Kidney (tissue), 14 donors: ENCODE measurements around the gene GSTCD. TPM values are rescaled to one million over a fixed set of nuclear protein-coding genes. Genes with fewer than 3 reads are reported as not detected.
"Not testable (repeated sequence)": the region's sequence is repeated elsewhere in the genome, so short reads cannot be mapped to it uniquely, and the experiment has no call there.

Source experiments
- DNase-seq, 5 donors: peaks; one replicate each; pipeline ENCODE4 v3.0.0-alpha.2; 2013 to 2020
- FAIRE-seq: peaks from 2 replicates; lab custom pipeline; 2012; peaks lifted over from hg19 to GRCh38; lab: Jason Lieb, UNC
- H3K27ac ChIP-seq, 2 donors: one replicate each; pipeline ENCODE4 v1.7.0; 2013; ENCODE audit warnings: low read depth in 2 of 2, low read length in 2 of 2, inconsistent platforms in 1 of 2
- H3K27me3 ChIP-seq: one replicate; pipeline ENCODE4 v1.7.1; 2013; ENCODE audit warnings: low read length, inconsistent platforms; ENCODE audit not compliant: control insufficient read depth, insufficient read depth
- H3K36me3 ChIP-seq, 3 donors: one replicate each; pipeline versions ENCODE4 v1.7.0 to v1.7.1; 2013; ENCODE audit warnings: low read length in 3 of 3, control low read depth in 1 of 3, inconsistent platforms in 1 of 3; ENCODE audit not compliant: insufficient read depth in 3 of 3, control insufficient read depth in 2 of 3
- H3K4me1 ChIP-seq, 3 donors: one replicate each; pipeline versions ENCODE4 v1.7.0 to v1.7.1; 2013; ENCODE audit warnings: low read length in 3 of 3, inconsistent platforms in 1 of 3, low read depth in 1 of 3; ENCODE audit not compliant: control insufficient read depth in 2 of 3, insufficient read depth in 2 of 3
- H3K4me3 ChIP-seq, 3 donors: one replicate each; pipeline versions ENCODE4 v1.7.0 to v1.8.1; 2013; ENCODE audit warnings: low read length in 3 of 3, control low read depth in 1 of 3, inconsistent platforms in 1 of 3
- H3K9ac ChIP-seq, 3 donors: one replicate each; pipeline versions ENCODE4 v1.7.0 to v1.7.1; 2013; ENCODE audit warnings: low read length in 3 of 3, control low read depth in 1 of 3, inconsistent platforms in 1 of 3
- H3K9me3 ChIP-seq, 3 donors: one replicate each; pipeline versions ENCODE4 v1.7.0 to v1.7.1; 2013; ENCODE audit warnings: low read length in 3 of 3, control low read depth in 1 of 3, inconsistent platforms in 1 of 3; ENCODE audit not compliant: control insufficient read depth in 2 of 3, insufficient read depth in 1 of 3
- intact Hi-C: fragments of 100-400 bp; cut with DNase I; formaldehyde crosslinking; loops from one replicate; pipeline ENCODE4 v1.11.1; 2022
- polyA plus RNA-seq: library from polyadenylated mRNA; stranded (reverse); fragments of 350-450 nt; fragmentation: Illumina TruSeq; extraction: RNeasy Lipid Tissue Mini Kit (QIAGEN cat#74804); gene quantifications from one replicate; pipeline ENCODE4 v1.2.3, GENCODE V29; 2014; ENCODE audit warnings: low read depth, low replicate concordance; ENCODE audit not compliant: insufficient read depth
- total RNA-seq: library from RNA; stranded (reverse); fragmentation: NEBNext Ultra II Directional; extraction: Animal tissue kit (Norgen Biotek cat#: 25700); gene quantifications from one replicate; pipeline ENCODE4 v1.2.1, GENCODE V29; 2021
- TF ChIP-seq, protein P1 (sequence below): IDR thresholded peaks from 3 replicates; pipeline ENCODE4 v1.5.1; 2012; ENCODE audit warnings: mild to moderate bottlenecking, moderate library complexity, borderline replicate concordance; ENCODE audit not compliant: insufficient read depth; ENCODE audit errors: extremely low read depth
- donor health status: control.
- donor health status: control.
- donor health status: control.
- donor health status: control.
- donor health status: control.
- donor health status: DM: yes; HTN: yes; CAD: no.
- donor health status: Normal renal cell carcinoma (clear cell type).

GSTCD gene
- total and polyA plus RNA-seq, 2 donors from 2014 or later = 2.2 to 11.7 TPM

DNA sequence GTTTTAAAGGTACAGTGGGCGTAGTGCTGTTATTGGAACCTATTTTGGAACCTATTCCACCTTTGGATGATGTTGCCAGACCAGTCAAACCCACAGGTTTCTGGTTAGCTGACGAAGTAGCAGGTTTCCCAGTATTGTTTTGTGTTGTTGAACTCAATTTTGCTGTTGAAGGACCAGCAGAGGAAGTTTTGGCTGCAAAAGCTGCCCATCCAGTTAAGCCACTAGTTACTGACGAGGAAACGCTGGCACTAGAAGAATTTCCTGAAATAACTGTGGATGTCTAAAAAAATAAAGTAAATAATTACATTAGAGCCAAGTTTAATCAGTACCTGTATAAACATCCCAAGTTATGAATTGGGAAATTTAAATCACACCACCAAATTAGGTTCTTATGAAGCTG lies 25.5 kb upstream of the GSTCD start:
- Histone ChIP-seq H3K36me3 (peaks cover 0 to 5% (median 2%) of the 10 kb centered on the region in 3 donors), H3K27ac (peak overlapping the region; percentile 34 to 41), H3K4me1 (peaks cover 0 to 4% (median 0%) of the 10 kb centered on the region in 3 donors), H3K9me3 (no peaks in the 10 kb centered on the region), H3K27me3 (no peaks in the 10 kb centered on the region), H3K9ac (no peak overlapping the region), H3K4me3 (peak overlapping the region in 1 of 3 donors; percentile 24)
- TF ChIP-seq, protein P1, sequence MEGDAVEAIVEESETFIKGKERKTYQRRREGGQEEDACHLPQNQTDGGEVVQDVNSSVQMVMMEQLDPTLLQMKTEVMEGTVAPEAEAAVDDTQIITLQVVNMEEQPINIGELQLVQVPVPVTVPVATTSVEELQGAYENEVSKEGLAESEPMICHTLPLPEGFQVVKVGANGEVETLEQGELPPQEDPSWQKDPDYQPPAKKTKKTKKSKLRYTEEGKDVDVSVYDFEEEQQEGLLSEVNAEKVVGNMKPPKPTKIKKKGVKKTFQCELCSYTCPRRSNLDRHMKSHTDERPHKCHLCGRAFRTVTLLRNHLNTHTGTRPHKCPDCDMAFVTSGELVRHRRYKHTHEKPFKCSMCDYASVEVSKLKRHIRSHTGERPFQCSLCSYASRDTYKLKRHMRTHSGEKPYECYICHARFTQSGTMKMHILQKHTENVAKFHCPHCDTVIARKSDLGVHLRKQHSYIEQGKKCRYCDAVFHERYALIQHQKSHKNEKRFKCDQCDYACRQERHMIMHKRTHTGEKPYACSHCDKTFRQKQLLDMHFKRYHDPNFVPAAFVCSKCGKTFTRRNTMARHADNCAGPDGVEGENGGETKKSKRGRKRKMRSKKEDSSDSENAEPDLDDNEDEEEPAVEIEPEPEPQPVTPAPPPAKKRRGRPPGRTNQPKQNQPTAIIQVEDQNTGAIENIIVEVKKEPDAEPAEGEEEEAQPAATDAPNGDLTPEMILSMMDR = no peak
- intact Hi-C loops = no loop called here
- no peak for FAIRE-seq
- peak in 1 of 5 donors; percentile 16 for DNase-seq

DNA sequence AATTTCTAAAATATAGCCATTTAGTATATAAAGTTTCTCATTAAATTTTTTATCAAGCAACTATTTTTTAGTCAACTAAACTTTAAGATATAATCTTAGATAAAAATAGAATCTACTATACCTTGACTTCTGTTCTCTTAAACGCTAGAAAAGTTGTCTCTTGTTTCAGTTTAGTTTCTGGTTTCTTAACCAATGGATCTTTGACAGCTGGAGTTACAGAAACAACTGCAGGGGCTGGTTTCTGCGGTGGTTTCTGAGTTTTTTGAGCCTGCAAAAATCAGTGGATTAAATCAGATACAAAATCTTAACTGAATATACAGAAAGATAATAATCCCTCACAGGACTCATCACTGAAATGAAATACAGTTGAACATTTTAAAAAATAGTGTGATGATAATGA lies 22.0 kb upstream of the GSTCD start:
- H3K9me3 ChIP-seq = no peaks in the 10 kb centered on the region
- no peak overlapping the region for H3K27ac ChIP-seq
- no peaks in the 10 kb centered on the region for H3K27me3 ChIP-seq
- peaks cover 0 to 4% (median 0%) of the 10 kb centered on the region in 3 donors for H3K4me1 ChIP-seq
- intact Hi-C loops = no loop called here
- no peak for DNase-seq
- peaks cover 2 to 17% (median 13%) of the 10 kb centered on the region in 3 donors for H3K36me3 ChIP-seq
- H3K4me3 ChIP-seq = no peak overlapping the region
- TF ChIP-seq, protein P1 = no peak
- FAIRE-seq = peak; percentile 37
- no peak overlapping the region for H3K9ac ChIP-seq

DNA sequence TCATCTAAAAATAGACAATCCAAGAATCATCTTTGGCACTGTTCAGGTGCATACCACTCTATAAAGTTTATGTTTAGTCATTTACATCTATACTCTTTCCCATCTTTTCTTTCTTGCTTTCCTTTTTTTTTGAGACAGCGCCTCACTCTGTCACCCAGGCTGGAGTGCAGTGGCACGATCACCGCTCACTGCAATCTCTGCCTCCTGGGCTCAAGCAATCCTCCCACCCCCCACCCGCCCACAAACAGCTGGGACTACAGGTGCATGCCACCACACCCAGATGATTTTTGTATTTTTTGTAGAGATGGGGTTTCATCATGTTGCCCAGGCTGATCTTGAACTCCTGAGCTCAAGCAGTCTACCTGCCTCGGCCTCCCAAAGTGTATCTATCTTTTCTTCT lies 13.8 kb upstream of the GSTCD start:
- intact Hi-C loops = not testable (repeated sequence)

DNA sequence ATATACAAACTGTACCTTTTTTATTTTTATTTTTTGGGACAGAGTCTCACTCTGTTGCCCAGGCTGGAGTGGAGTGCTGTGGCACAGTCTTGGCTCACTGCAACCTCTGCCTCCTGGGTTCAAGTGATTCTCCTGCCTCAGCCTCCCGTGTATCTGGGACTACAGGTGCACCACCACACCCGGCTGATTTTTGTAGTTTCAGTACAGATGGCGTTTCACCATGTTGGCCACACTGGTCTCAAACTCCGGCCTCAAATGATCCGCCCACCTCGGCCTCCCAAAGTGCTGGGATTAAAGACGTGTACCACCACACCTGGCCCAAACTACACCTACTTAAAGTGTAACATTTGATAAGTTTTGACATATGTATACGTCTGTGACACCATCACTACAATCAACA lies 12.8 kb upstream of the GSTCD start:
- H3K4me3 ChIP-seq, intact Hi-C loops, H3K27ac ChIP-seq, DNase-seq, FAIRE-seq, H3K27me3 ChIP-seq, H3K9ac ChIP-seq, H3K4me1 ChIP-seq, H3K9me3 ChIP-seq: not testable (repeated sequence)
- H3K36me3 ChIP-seq = peaks cover 0 to 23% (median 5%) of the 10 kb centered on the region in 3 donors

More for the DNA sequence above, 13.8 kb upstream of the GSTCD start:
- H3K27me3 ChIP-seq, H3K4me3 ChIP-seq, H3K27ac ChIP-seq, DNase-seq, H3K9ac ChIP-seq, H3K4me1 ChIP-seq, H3K9me3 ChIP-seq, FAIRE-seq: not testable (repeated sequence)
- peaks cover 0 to 23% (median 8%) of the 10 kb centered on the region in 3 donors for H3K36me3 ChIP-seq
